ENCODE data around the gene PPP2R2C.
A peak's percentile ranks its signal among the peaks of the same experiment; 100 is the strongest.

The PPP2R2C gene

DNA sequence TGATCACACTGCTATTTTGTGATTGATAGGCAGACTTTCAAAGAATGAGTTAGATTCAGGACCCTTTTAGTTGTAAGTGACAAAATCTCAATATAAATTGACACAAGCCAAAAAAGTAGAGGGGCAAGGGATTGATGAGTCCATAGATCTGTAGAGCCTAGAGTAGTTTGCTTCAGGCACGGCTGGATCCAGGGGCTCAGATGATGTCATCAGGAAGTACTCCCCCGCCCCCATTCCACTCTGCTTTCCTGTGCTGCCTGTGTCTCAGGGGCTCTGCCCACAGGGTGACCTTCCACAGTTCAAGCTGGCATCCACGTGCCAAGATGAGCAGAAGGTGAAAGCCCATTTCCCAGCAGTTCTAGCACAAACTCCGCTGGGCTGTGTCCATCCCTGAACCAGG, 189.1 kb downstream of the PPP2R2C start:
- DNase-seq: no peak
- Histone ChIP-seq H3K27me3 (replicated peaks in 2 of 5; ENCODE audit: control insufficient read depth in 4 of 5, insufficient read depth in 5 of 5, low read length in 4 of 5) (peaks cover 0 to 55% (median 15%) of the 10 kb centered on the region in 5 experiments), H3K36me3 (ENCODE audit: control insufficient read depth in 4 of 4, insufficient read depth in 4 of 4, low read length in 3 of 4) (no peaks in the 10 kb centered on the region), H3K27ac (ENCODE audit: insufficient read depth in 1 of 2, low read depth in 1 of 2, low read length in 2 of 2, poor library complexity in 1 of 2, severe bottlenecking in 2 of 2) (no peak overlapping the region), H3K4me3 (ENCODE audit: control insufficient read depth in 1 of 7, extremely low read depth in 1 of 7, insufficient read depth in 4 of 7, low read depth in 2 of 7, low read length in 6 of 7) (no peak overlapping the region), H3K9me3 (ENCODE audit: control extremely low read depth in 1 of 5, control insufficient read depth in 4 of 5, insufficient read depth in 2 of 5, low read depth in 1 of 5, low read length in 4 of 5) (peaks cover 0 to 6% (median 2%) of the 10 kb centered on the region in 5 experiments), H3K4me1 (ENCODE audit: control extremely low read depth in 1 of 4, control insufficient read depth in 4 of 4, insufficient read depth in 4 of 4, low read length in 3 of 4) (peaks cover 0 to 26% (median 15%) of the 10 kb centered on the region in 4 experiments)
- ChIA-PET CTCF (interaction anchor here (0.6 to 28.3 kb wide), 4 partner anchors 17 to 43 kb away, joined by 3 to 452 read pairs (median 20); no protein-coding TSS in a partner anchor), POLR2A (no interaction called here)
- 94% methylated on average over 3 of the region's 4 CpGs for WGBS (ENCODE audit: insufficient coverage)

DNA sequence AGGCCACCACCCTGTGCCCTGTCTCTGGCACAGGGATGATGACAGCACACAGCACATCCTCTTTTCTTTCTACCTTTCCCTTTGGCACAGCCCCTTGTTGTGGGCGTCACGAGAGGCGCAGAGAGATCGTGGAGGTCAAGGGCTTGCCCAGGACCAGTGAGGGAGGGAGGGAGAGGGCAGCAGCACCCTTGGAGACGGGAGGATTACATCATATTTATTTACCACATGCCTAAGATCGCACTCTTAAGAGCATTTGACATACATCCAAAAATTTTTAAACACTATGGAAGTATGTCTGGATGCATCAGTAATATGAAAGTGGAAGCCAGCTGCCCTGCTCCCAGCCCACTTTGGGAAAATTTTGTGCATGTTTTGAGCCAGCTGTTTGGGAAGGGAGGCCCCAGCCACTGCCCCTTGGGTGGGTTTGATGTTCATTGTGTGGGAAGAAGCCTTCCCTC, 190.1 kb downstream of the PPP2R2C start:
- CTCF ChIA-PET: interaction anchor here (0.9 to 28.3 kb wide), 4 partner anchors 13 to 44 kb away, joined by 3 to 452 read pairs (median 21); no protein-coding TSS in a partner anchor
- no peak overlapping the region for H3K27ac ChIP-seq (ENCODE audit: insufficient read depth in 1 of 2, low read depth in 1 of 2, low read length in 2 of 2, poor library complexity in 1 of 2, severe bottlenecking in 2 of 2)

DNA sequence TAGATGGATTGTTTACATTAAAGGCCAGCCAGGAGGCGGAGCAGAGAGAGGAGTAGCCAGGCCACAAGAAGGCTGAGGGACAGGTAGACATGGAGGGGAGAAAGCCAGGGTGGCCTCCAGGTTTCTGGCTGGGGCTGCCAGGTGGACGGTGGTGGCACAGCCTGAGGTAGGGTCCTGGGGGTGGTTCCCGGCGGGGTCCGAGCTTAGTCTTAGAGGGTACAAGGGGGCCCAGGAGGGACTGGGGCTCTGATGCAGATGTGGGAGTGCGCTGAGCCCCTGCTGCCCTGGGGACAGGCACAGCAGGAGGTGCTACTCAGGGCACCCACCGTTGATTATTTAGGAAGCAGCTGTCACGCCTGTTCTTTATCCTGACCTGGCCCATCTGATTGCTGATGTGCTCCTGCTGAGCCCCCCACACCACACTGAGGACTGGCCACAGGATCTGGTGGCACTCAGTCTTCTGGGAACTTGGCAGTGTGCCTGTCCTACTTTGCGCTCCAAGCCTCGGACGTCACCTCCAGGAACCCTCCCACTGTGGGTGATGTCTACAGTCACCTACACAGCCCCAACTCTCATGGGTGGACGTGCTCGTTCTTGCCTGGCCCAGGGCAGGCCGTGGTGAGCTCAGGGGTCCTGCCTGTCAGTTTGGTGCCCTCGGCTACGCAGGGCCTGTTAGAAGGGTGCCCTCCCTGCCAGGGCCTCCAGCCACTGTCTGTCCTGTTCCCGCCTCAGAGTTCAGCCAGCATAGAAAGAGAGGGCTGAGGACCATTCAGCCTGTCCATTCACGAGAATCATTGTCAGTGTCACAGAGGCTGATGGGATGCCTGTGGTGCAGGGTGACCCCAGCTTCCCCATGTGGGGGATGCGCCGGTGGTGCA, 190.7 kb downstream of the PPP2R2C start:
- Histone ChIP-seq H3K4me3 (ENCODE audit: control insufficient read depth in 1 of 7, extremely low read depth in 1 of 7, insufficient read depth in 4 of 7, low read depth in 2 of 7, low read length in 6 of 7) (no peak overlapping the region), H3K27me3 (replicated peaks in 2 of 5; ENCODE audit: control insufficient read depth in 4 of 5, insufficient read depth in 5 of 5, low read length in 4 of 5) (peaks cover 0 to 64% (median 19%) of the 10 kb centered on the region in 5 experiments), H3K36me3 (ENCODE audit: control insufficient read depth in 4 of 4, insufficient read depth in 4 of 4, low read length in 3 of 4) (no peaks in the 10 kb centered on the region), H3K9me3 (ENCODE audit: control extremely low read depth in 1 of 5, control insufficient read depth in 4 of 5, insufficient read depth in 2 of 5, low read depth in 1 of 5, low read length in 4 of 5) (peaks cover 0 to 6% (median 2%) of the 10 kb centered on the region in 5 experiments), H3K4me1 (ENCODE audit: control extremely low read depth in 1 of 4, control insufficient read depth in 4 of 4, insufficient read depth in 4 of 4, low read length in 3 of 4) (peaks cover 0 to 40% (median 23%) of the 10 kb centered on the region in 4 experiments), H3K27ac (ENCODE audit: insufficient read depth in 1 of 2, low read depth in 1 of 2, low read length in 2 of 2, poor library complexity in 1 of 2, severe bottlenecking in 2 of 2) (no peak overlapping the region)
- peak in 2 of 3 donors; percentile 49 to 62 for DNase-seq
- CTCF ChIA-PET: interaction anchor here (0.9 to 28.3 kb wide), 3 partner anchors 13 to 44 kb away, joined by 4 to 452 read pairs (median 38); no protein-coding TSS in a partner anchor
- 84% methylated on average over 16 of the region's 20 CpGs for WGBS (ENCODE audit: insufficient coverage)
- POLR2A ChIA-PET: no interaction called here

More for the DNA sequence above, 190.1 kb downstream of the PPP2R2C start:
- DNase-seq: no peak
- POLR2A ChIA-PET: no interaction called here
- WGBS (ENCODE audit: insufficient coverage): no CpG with 5 or more reads among the region's 6 CpGs
- Histone ChIP-seq H3K4me1 (ENCODE audit: control extremely low read depth in 1 of 4, control insufficient read depth in 4 of 4, insufficient read depth in 4 of 4, low read length in 3 of 4) (peaks cover 0 to 35% (median 23%) of the 10 kb centered on the region in 4 experiments), H3K27me3 (replicated peaks in 2 of 5; ENCODE audit: control insufficient read depth in 4 of 5, insufficient read depth in 5 of 5, low read length in 4 of 5) (peaks cover 0 to 60% (median 15%) of the 10 kb centered on the region in 5 experiments), H3K36me3 (ENCODE audit: control insufficient read depth in 4 of 4, insufficient read depth in 4 of 4, low read length in 3 of 4) (no peaks in the 10 kb centered on the region), H3K9me3 (ENCODE audit: control extremely low read depth in 1 of 5, control insufficient read depth in 4 of 5, insufficient read depth in 2 of 5, low read depth in 1 of 5, low read length in 4 of 5) (peaks cover 0 to 6% (median 2%) of the 10 kb centered on the region in 5 experiments), H3K4me3 (ENCODE audit: control insufficient read depth in 1 of 7, extremely low read depth in 1 of 7, insufficient read depth in 4 of 7, low read depth in 2 of 7, low read length in 6 of 7) (no peak overlapping the region)

DNA sequence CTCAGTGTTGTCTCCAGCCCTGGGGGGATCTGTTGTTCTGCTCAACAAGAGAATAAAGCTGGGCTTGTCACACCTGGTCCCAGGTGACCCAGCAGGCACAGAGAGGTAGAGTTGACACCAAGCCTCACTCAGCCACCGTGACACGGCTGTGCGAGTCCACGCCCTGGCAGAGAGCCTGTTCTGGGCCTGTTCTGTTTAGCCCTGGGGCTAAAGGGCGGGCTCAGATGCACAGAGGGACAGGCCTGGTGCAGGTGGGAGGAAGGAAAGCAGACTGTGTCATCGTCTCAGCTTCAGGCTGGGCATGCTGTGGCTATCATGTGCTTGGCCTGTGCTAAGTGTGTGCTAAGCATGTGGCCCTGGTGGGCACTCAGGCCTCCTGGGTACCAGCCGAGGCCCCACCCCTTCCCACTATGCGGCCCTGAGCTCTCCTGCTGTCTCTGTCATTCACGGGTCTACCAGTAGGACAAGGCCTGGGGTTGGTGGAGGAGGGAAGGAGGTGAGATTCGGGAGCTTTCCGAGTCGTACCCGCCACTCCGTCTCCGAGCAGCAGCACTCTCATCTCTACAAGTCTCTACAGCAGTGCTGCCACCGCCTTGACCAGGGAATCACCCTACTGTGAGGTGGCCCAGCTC, 191.9 kb downstream of the PPP2R2C start:
- CTCF ChIA-PET: interaction anchor here (1.0 to 28.3 kb wide), 3 partner anchors 16 to 45 kb away, joined by 3 to 452 read pairs (median 38); no protein-coding TSS in a partner anchor

DNA sequence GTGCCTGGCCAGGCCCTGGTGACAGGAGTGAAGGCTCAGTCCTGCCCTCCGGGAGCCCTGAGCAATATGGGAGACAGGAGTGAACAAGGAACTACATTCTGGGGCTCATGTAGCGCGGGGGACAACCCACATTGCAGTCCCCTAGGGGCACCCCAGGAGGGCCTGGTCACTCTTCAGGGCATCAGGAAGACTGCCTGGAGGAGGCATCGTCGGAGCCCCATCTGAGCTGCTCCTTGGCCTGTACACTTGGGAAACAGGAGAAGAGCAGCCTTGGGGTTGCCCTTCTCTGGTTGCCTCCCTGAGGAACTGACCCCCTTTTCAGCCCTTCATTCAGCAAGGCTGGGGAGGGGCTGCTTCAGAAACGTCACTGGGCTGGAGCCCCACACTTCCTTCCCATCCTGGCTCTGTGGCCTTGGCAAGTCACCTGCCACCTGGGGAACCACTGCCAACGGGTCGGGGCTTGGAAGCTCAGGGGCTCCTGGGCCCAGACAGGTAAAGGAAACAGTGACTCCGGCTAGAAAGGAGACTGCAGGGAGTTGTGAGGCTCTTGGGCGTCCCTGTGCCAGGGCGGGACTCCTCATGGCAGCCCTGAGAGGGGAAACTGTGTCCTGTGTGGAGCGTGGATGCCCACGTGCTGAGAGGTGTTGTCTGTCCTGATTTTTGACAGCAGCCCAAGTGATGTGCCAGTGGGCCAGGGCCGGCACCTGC, 192.7 kb downstream of the PPP2R2C start:
- H3K4me1 ChIP-seq (ENCODE audit: control extremely low read depth in 1 of 4, control insufficient read depth in 4 of 4, insufficient read depth in 4 of 4, low read length in 3 of 4): peaks cover 0 to 40% (median 23%) of the 10 kb centered on the region in 4 experiments
- no peaks in the 10 kb centered on the region for H3K36me3 ChIP-seq (ENCODE audit: control insufficient read depth in 4 of 4, insufficient read depth in 4 of 4, low read length in 3 of 4)
- CTCF ChIA-PET: interaction anchor here (1.0 to 28.3 kb wide), 5 partner anchors 10 to 46 kb away, joined by 3 to 452 read pairs (median 5); no protein-coding TSS in a partner anchor
- POLR2A ChIA-PET: no interaction called here
- H3K27me3 ChIP-seq (replicated peaks in 2 of 5; ENCODE audit: control insufficient read depth in 4 of 5, insufficient read depth in 5 of 5, low read length in 4 of 5): peaks cover 0 to 68% (median 30%) of the 10 kb centered on the region in 5 experiments
- H3K4me3 ChIP-seq (ENCODE audit: control insufficient read depth in 1 of 7, extremely low read depth in 1 of 7, insufficient read depth in 4 of 7, low read depth in 2 of 7, low read length in 6 of 7): no peak overlapping the region
- H3K27ac ChIP-seq (ENCODE audit: insufficient read depth in 1 of 2, low read depth in 1 of 2, low read length in 2 of 2, poor library complexity in 1 of 2, severe bottlenecking in 2 of 2): no peak overlapping the region
- no peak for DNase-seq
- 69% methylated on average over 14 of the region's 14 CpGs for WGBS (ENCODE audit: insufficient coverage)
- H3K9me3 ChIP-seq (ENCODE audit: control extremely low read depth in 1 of 5, control insufficient read depth in 4 of 5, insufficient read depth in 2 of 5, low read depth in 1 of 5, low read length in 4 of 5): no peaks in the 10 kb centered on the region

More for the DNA sequence above, 191.9 kb downstream of the PPP2R2C start:
- DNase-seq: no peak
- H3K27me3 ChIP-seq (replicated peaks in 2 of 5; ENCODE audit: control insufficient read depth in 4 of 5, insufficient read depth in 5 of 5, low read length in 4 of 5): peaks cover 0 to 67% (median 26%) of the 10 kb centered on the region in 5 experiments
- no peaks in the 10 kb centered on the region for H3K9me3 ChIP-seq (ENCODE audit: control extremely low read depth in 1 of 5, control insufficient read depth in 4 of 5, insufficient read depth in 2 of 5, low read depth in 1 of 5, low read length in 4 of 5)
- peaks cover 0 to 40% (median 23%) of the 10 kb centered on the region in 4 experiments for H3K4me1 ChIP-seq (ENCODE audit: control extremely low read depth in 1 of 4, control insufficient read depth in 4 of 4, insufficient read depth in 4 of 4, low read length in 3 of 4)
- POLR2A ChIA-PET: no interaction called here
- H3K36me3 ChIP-seq (ENCODE audit: control insufficient read depth in 4 of 4, insufficient read depth in 4 of 4, low read length in 3 of 4): no peaks in the 10 kb centered on the region
- 94% methylated on average over 13 of the region's 16 CpGs for WGBS (ENCODE audit: insufficient coverage)
- H3K27ac ChIP-seq (ENCODE audit: insufficient read depth in 1 of 2, low read depth in 1 of 2, low read length in 2 of 2, poor library complexity in 1 of 2, severe bottlenecking in 2 of 2): no peak overlapping the region
- no peak overlapping the region for H3K4me3 ChIP-seq (ENCODE audit: control insufficient read depth in 1 of 7, extremely low read depth in 1 of 7, insufficient read depth in 4 of 7, low read depth in 2 of 7, low read length in 6 of 7)

DNA sequence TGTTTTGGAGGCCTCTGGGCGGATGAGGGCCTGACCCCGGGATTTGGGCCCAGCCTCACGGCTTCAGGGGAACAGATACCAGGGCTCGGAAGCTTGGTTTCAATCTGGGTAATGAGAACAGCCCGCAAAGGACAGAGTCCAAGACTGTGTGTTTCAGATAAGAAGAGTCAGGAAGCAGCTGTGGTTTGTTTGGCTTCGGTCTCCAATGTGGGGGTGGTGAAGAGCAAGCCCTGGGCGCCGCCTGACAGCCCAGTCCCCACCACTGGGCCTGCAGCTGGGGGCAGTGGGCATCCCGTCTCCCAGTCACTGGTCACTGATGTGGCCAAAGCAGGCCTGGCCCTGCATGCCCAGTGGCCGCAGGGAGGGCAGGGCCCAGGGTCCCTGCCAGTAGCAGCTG, 193.6 kb downstream of the PPP2R2C start:
- Histone ChIP-seq H3K27ac (ENCODE audit: insufficient read depth in 1 of 2, low read depth in 1 of 2, low read length in 2 of 2, poor library complexity in 1 of 2, severe bottlenecking in 2 of 2) (no peak overlapping the region), H3K36me3 (ENCODE audit: control insufficient read depth in 4 of 4, insufficient read depth in 4 of 4, low read length in 3 of 4) (no peaks in the 10 kb centered on the region), H3K9me3 (ENCODE audit: control extremely low read depth in 1 of 5, control insufficient read depth in 4 of 5, insufficient read depth in 2 of 5, low read depth in 1 of 5, low read length in 4 of 5) (no peaks in the 10 kb centered on the region), H3K4me3 (ENCODE audit: control insufficient read depth in 1 of 7, extremely low read depth in 1 of 7, insufficient read depth in 4 of 7, low read depth in 2 of 7, low read length in 6 of 7) (peak overlapping the region in 2 of 7 experiments; percentile 11 to 40), H3K4me1 (ENCODE audit: control extremely low read depth in 1 of 4, control insufficient read depth in 4 of 4, insufficient read depth in 4 of 4, low read length in 3 of 4) (peaks cover 0 to 40% (median 23%) of the 10 kb centered on the region in 4 experiments), H3K27me3 (replicated peaks in 2 of 5; ENCODE audit: control insufficient read depth in 4 of 5, insufficient read depth in 5 of 5, low read length in 4 of 5) (peaks cover 0 to 74% (median 29%) of the 10 kb centered on the region in 5 experiments)
- peak; percentile 92 to 98 (median 98) for DNase-seq
- ChIA-PET CTCF (interaction anchor here (1.0 to 28.3 kb wide), 6 partner anchors 11 to 47 kb away, joined by 3 to 452 read pairs (median 4); no protein-coding TSS in a partner anchor), POLR2A (interaction anchor here (0.7 to 0.8 kb wide), 2 partner anchors 26 to 46 kb away, joined by 3 read pairs; no protein-coding TSS in a partner anchor)
- WGBS (ENCODE audit: insufficient coverage): 0% methylated on average over 9 of the region's 10 CpGs
